H1 (cell line): ENCODE results near the gene SGK1. TPM values are rescaled to one million over a fixed set of nuclear protein-coding genes. Genes with fewer than 3 reads are reported as not detected.

Experiments used
- CTCF ChIA-PET: fragments of 300-600 bp; sonication (Branson Sonifier 250); formaldehyde crosslinking; loops from one replicate; lab custom pipeline; 2021; ENCODE audit not compliant: partially characterized antibody; lab: Charles Lee
- POLR2A ChIA-PET: fragments of 300-600 bp; sonication (Branson Sonifier 250); formaldehyde crosslinking; loops from one replicate; lab custom pipeline; 2021; ENCODE audit warnings: inconsistent platforms; ENCODE audit not compliant: partially characterized antibody; lab: Charles Lee
- DNase-seq, 2 experiments: peaks; one replicate each; pipeline versions ENCODE4 v3.0.0 to v3.0.0-alpha.2; 2010 to 2022; ENCODE audit warnings: low spot score in 2 of 2, low read depth in 1 of 2, mixed read lengths in 1 of 2
- FAIRE-seq: peaks from 2 replicates; lab custom pipeline; 2011; peaks lifted over from hg19 to GRCh38; lab: Jason Lieb, UNC
- H2AFZ ChIP-seq: 2 replicates; pipeline ENCODE4 v1.8.1; 2012; ENCODE audit warnings: low read length, inconsistent platforms
- H2AK5ac ChIP-seq: 2 replicates; pipeline ENCODE4 v1.6.1; 2013; ENCODE audit warnings: low read depth, low read length
- H2BK120ac ChIP-seq: replicated peaks from 2 replicates; pipeline ENCODE3; 2013; ENCODE audit warnings: low read depth, low read length, inconsistent platforms
- H2BK12ac ChIP-seq: 2 replicates; pipeline ENCODE4 v1.6.1; 2013; ENCODE audit warnings: low read depth, low read length
- H2BK15ac ChIP-seq: 2 replicates; pipeline ENCODE4 v1.6.1; 2013; ENCODE audit warnings: low read length
- H2BK20ac ChIP-seq: 2 replicates; pipeline ENCODE4 v1.6.1; 2013; ENCODE audit warnings: low read length
- H2BK5ac ChIP-seq: 2 replicates; pipeline ENCODE4 v1.6.1; 2013; ENCODE audit warnings: low read depth, low read length
- H3K14ac ChIP-seq: 2 replicates; pipeline ENCODE4 v1.6.1; 2013; ENCODE audit warnings: inconsistent platforms; ENCODE audit not compliant: insufficient read length
- H3K18ac ChIP-seq: 2 replicates; pipeline ENCODE4 v1.6.1; 2013; ENCODE audit warnings: low read length; ENCODE audit errors: extremely low read depth
- H3K23ac ChIP-seq: 2 replicates; pipeline ENCODE4 v1.6.1; 2013; ENCODE audit warnings: inconsistent platforms; ENCODE audit not compliant: insufficient read length
- H3K23me2 ChIP-seq: 2 replicates; pipeline ENCODE4 v1.6.1; 2013; ENCODE audit warnings: low read depth, low read length
- H3K27ac ChIP-seq: 2 replicates; pipeline ENCODE4 v1.6.1; 2011; ENCODE audit warnings: low read depth, low read length, inconsistent platforms
- H3K27me3 ChIP-seq, 4 experiments: replicated peaks in 1 of 4; 1 replicate in 1 of 4; 2 replicates in 3 of 4; pipeline versions ENCODE4 v1.6.1 to v1.8.1; 2011 to 2013; ENCODE audit warnings: low read length in 3 of 4, mild to moderate bottlenecking in 3 of 4, inconsistent platforms in 2 of 4, mixed read lengths in 2 of 4, moderate library complexity in 1 of 4; ENCODE audit not compliant: control insufficient read depth in 3 of 4, insufficient read depth in 3 of 4; ENCODE audit errors: extremely low read depth in 1 of 4
- H3K36me3 ChIP-seq, 4 experiments: 2 replicates each; pipeline versions ENCODE4 v1.6.1 to v1.8.1; 2011 to 2013; ENCODE audit warnings: mild to moderate bottlenecking in 4 of 4, low read length in 3 of 4, moderate library complexity in 2 of 4, control low read depth in 1 of 4, inconsistent platforms in 1 of 4; ENCODE audit not compliant: insufficient read depth in 4 of 4, control insufficient read depth in 2 of 4
- H3K4ac ChIP-seq: replicated peaks from 2 replicates; pipeline ENCODE3; 2013; ENCODE audit warnings: low read length, low read depth, mixed read lengths, inconsistent platforms; ENCODE audit not compliant: insufficient read length
- H3K4me1 ChIP-seq, 4 experiments: replicated peaks in 1 of 4; 1 replicate in 1 of 4; 2 replicates in 3 of 4; pipeline versions ENCODE4 v1.6.1 to v1.8.1; 2011 to 2013; ENCODE audit warnings: low read length in 3 of 4, inconsistent platforms in 2 of 4, mixed read lengths in 1 of 4; ENCODE audit not compliant: insufficient read depth in 4 of 4, control insufficient read depth in 3 of 4
- H3K4me2 ChIP-seq, 2 experiments: 2 replicates each; pipeline versions ENCODE4 v1.6.1 to v1.8.1; 2011 to 2013; ENCODE audit warnings: low read depth in 2 of 2, low read length in 2 of 2, control low read depth in 1 of 2, inconsistent platforms in 1 of 2, mild to moderate bottlenecking in 1 of 2; ENCODE audit not compliant: insufficient read depth in 1 of 2
- H3K4me3 ChIP-seq, 4 experiments: fragments of 200-600, 300-600 bp in 1 of 4; sonication (generic), shearing (Covaris generic), sonication (Bioruptor Twin) in 1 of 4; 2 replicates each; pipeline versions ENCODE4 v1.5.1 to v1.8.1; 2011 to 2016; ENCODE audit warnings: low read length in 4 of 4, low read depth in 3 of 4, control low read depth in 2 of 4, inconsistent platforms in 2 of 4, mild to moderate bottlenecking in 2 of 4, mixed read lengths in 1 of 4, moderate library complexity in 1 of 4; ENCODE audit not compliant: insufficient read depth in 2 of 4; ENCODE audit errors: extremely low read depth in 1 of 4
- H3K56ac ChIP-seq: replicated peaks from 2 replicates; pipeline ENCODE3; 2013; ENCODE audit warnings: low read depth, mild to moderate bottlenecking, mixed read lengths, low read length, inconsistent platforms; ENCODE audit not compliant: insufficient read length
- H3K79me1 ChIP-seq: 2 replicates; pipeline ENCODE4 v1.6.1; 2013; ENCODE audit warnings: low read depth, low read length, control low read depth
- H3K79me2 ChIP-seq, 2 experiments: 2 replicates each; pipeline versions ENCODE4 v1.6.1 to v1.8.1; 2012 to 2013; ENCODE audit warnings: low read length in 2 of 2, mild to moderate bottlenecking in 2 of 2, inconsistent platforms in 1 of 2; ENCODE audit not compliant: insufficient read depth in 2 of 2, control insufficient read depth in 1 of 2
- H3K9ac ChIP-seq, 4 experiments: replicated peaks in 1 of 4; 1 replicate in 1 of 4; 2 replicates in 3 of 4; pipeline versions ENCODE4 v1.6.1 to v1.8.1; 2011 to 2013; ENCODE audit warnings: low read depth in 3 of 4, low read length in 3 of 4, control low read depth in 2 of 4, mild to moderate bottlenecking in 2 of 4, moderate library complexity in 2 of 4, inconsistent platforms in 1 of 4; ENCODE audit errors: extremely low read depth in 1 of 4
- H3K9me3 ChIP-seq, 2 experiments: 2 replicates each; pipeline versions ENCODE4 v1.6.1 to v1.8.1; 2012 to 2013; ENCODE audit warnings: mild to moderate bottlenecking in 2 of 2, moderate library complexity in 2 of 2, control low read depth in 1 of 2, inconsistent platforms in 1 of 2, low read depth in 1 of 2, low read length in 1 of 2, mixed read lengths in 1 of 2; ENCODE audit not compliant: insufficient read depth in 2 of 2
- H4K20me1 ChIP-seq, 2 experiments: replicated peaks in 1 of 2; 2 replicates each; pipeline versions ENCODE3 to v1.8.1; 2011 to 2013; ENCODE audit warnings: inconsistent platforms in 2 of 2, low read length in 2 of 2, mild to moderate bottlenecking in 1 of 2; ENCODE audit not compliant: insufficient read depth in 2 of 2, control insufficient read depth in 1 of 2
- H4K5ac ChIP-seq: 2 replicates; pipeline ENCODE4 v1.6.1; 2013; ENCODE audit warnings: low read length, low read depth, mixed read lengths, inconsistent platforms; ENCODE audit not compliant: insufficient read length
- H4K8ac ChIP-seq: 2 replicates; pipeline ENCODE4 v1.8.0; 2013; ENCODE audit warnings: mild to moderate bottlenecking, moderate library complexity, low read length, inconsistent platforms; ENCODE audit not compliant: insufficient read depth; ENCODE audit errors: extremely low read depth
- H4K91ac ChIP-seq: replicated peaks from 2 replicates; pipeline ENCODE3; 2013; ENCODE audit warnings: low read length, mixed read lengths, inconsistent platforms; ENCODE audit not compliant: insufficient read length
- BCL11A ChIP-seq, 2 experiments: IDR thresholded peaks; one replicate each; pipeline ENCODE4 v1.6.1; 2011; ENCODE audit warnings: low read depth in 2 of 2, low read length in 2 of 2, mild to moderate bottlenecking in 2 of 2
- HDAC2 ChIP-seq, 2 experiments: fragments of 300-600 bp in 1 of 2; sonication (generic) in 1 of 2; IDR thresholded peaks; 2 replicates each; pipeline ENCODE4 v1.6.1; 2011 to 2012; ENCODE audit warnings: low read depth in 2 of 2, low read length in 2 of 2, mild to moderate bottlenecking in 2 of 2, moderate library complexity in 2 of 2, borderline replicate concordance in 1 of 2, inconsistent platforms in 1 of 2
- KDM1A ChIP-seq: fragments of 200-600, 300-600 bp; sonication (generic); IDR thresholded peaks from 2 replicates; pipeline ENCODE4 v1.7.1; 2016; ENCODE audit warnings: mild to moderate bottlenecking, low read length, borderline replicate concordance
- KDM4A ChIP-seq: IDR thresholded peaks from one replicate; pipeline ENCODE4 v1.7.1; 2012; ENCODE audit warnings: low read depth, mild to moderate bottlenecking, moderate library complexity, low read length, inconsistent platforms; ENCODE audit not compliant: severe bottlenecking
- MAFK ChIP-seq: IDR thresholded peaks from 2 replicates; pipeline ENCODE4 v1.6.1; 2012; ENCODE audit warnings: low read depth, mild to moderate bottlenecking, improper control_type of control experiment, low read length
- POLR2A ChIP-seq, 2 experiments: IDR thresholded peaks; 1 replicate in 1 of 2; 2 replicates in 1 of 2; pipeline ENCODE4 v1.6.1; 2011; ENCODE audit warnings: low read depth in 2 of 2, low read length in 2 of 2, mild to moderate bottlenecking in 2 of 2; ENCODE audit errors: control extremely low read depth in 1 of 2
- SIRT6 ChIP-seq: IDR thresholded peaks from one replicate; pipeline ENCODE4 v1.7.1; 2012; ENCODE audit warnings: low read length, inconsistent platforms
- SRF ChIP-seq: IDR thresholded peaks from 2 replicates; pipeline ENCODE4 v1.6.1; 2011; ENCODE audit warnings: mild to moderate bottlenecking, low read depth, low read length, moderate library complexity
- TEAD4 ChIP-seq: IDR thresholded peaks from 2 replicates; pipeline ENCODE4 v1.6.1; 2012; ENCODE audit warnings: low read depth, low read length, inconsistent platforms, mixed read lengths
- WGBS, 2 experiments: shearing (Covaris generic) in 1 of 2; methylation state at CpG; one replicate each; pipeline versions ENCODE4 v1.1.6 to v1.1.7; 2013 to 2015; ENCODE audit warnings: low lambda C conversion rate in 2 of 2, mixed read lengths in 2 of 2, inconsistent platforms in 1 of 2, low coverage in 1 of 2, missing lambda C conversion rate in 1 of 2; ENCODE audit not compliant: insufficient replicate concordance in 2 of 2, insufficient coverage in 1 of 2, insufficient read length in 1 of 2; ENCODE audit errors: extremely low coverage in 1 of 2, missing lambda C conversion rate in 1 of 2; 5-methylcytosine and 5-hydroxymethylcytosine counted together
- polyA plus RNA-seq, 7 experiments: library from polyadenylated mRNA; depleted of rRNA in 3 of 7; stranded (reverse) in 5 of 7; unstranded in 2 of 7; fragments of >200 nt in 5 of 7; fragments of 200-250 nt in 2 of 7; gene quantifications; 1 replicate in 5 of 7; 2 replicates in 1 of 7; 4 replicates in 1 of 7; pipeline versions ENCODE4 v1.2.1 to v1.2.3, GENCODE V29; 2011 to 2013; ENCODE audit warnings: missing spikeins in 2 of 7, mixed read lengths in 2 of 7
- total RNA-seq: library from RNA; stranded (reverse); fragmentation: NEBNext Ultra II Directional; extraction: Animal tissue kit (Norgen Biotek cat#: 25700); gene quantifications from 2 replicates; pipeline ENCODE4 v1.2.1, GENCODE V29; 2021

SGK1 gene
- total and polyA plus RNA-seq, 2 of the 8 experiments (the other 6 are each of a cell fraction or from before 2014, with no cell fraction given): 14.5 to 18.4 TPM

- Histone ChIP-seq H3K9me3 (no peaks in the 10 kb centered on the region), H2AFZ (no peak overlapping the region), H4K8ac (no peak overlapping the region), H3K36me3 (no peaks in the 10 kb centered on the region), H3K9ac (no peak overlapping the region), H2BK5ac (no peak overlapping the region), H4K5ac (no peak overlapping the region), H2AK5ac (no peak overlapping the region), H3K27me3 (no peaks in the 10 kb centered on the region), H3K18ac (no peak overlapping the region), H3K4ac (no peak overlapping the region), H3K79me2 (no peaks in the 10 kb centered on the region), H3K23ac (no peak overlapping the region), H3K4me3 (no peak overlapping the region), H4K91ac (no peak overlapping the region), H2BK120ac (no peak overlapping the region), H3K4me2 (no peak overlapping the region), H3K4me1 (peaks cover 0 to 2% (median under 1%) of the 10 kb centered on the region in 4 experiments; a peak in 1 of 7 replicates), H3K23me2 (no peaks in the 10 kb centered on the region), H2BK12ac (no peak overlapping the region), H4K20me1 (no peaks in the 10 kb centered on the region), H3K27ac (no peak overlapping the region), H2BK20ac (no peak overlapping the region), H2BK15ac (no peak overlapping the region), H3K14ac (no peak overlapping the region), H3K56ac (no peak overlapping the region), H3K79me1 (no peaks in the 10 kb centered on the region)
- TF ChIP-seq SIRT6 (no peak), KDM1A (no peak), HDAC2 (IDR thresholded peaks at IDR 0.05; ENCODE audit: borderline replicate concordance in 1 of 2, low read depth in 2 of 2, low read length in 2 of 2) (no peak), POLR2A (IDR thresholded peaks at IDR 0.05; ENCODE audit: control extremely low read depth in 1 of 2, low read depth in 2 of 2, low read length in 2 of 2) (no peak), BCL11A (IDR thresholded peaks at IDR 0.05; ENCODE audit: low read depth in 2 of 2, low read length in 2 of 2) (no peak), SRF (no peak), KDM4A (no peak), MAFK (no peak), TEAD4 (no peak)
- no peak for FAIRE-seq
- CTCF ChIA-PET: interaction anchor here (0.6 to 1.2 kb wide), 3 partner anchors 10 to 113 kb away, joined by 3 to 4 read pairs (median 3); no protein-coding TSS in a partner anchor
- WGBS, 2 experiments: 91% methylated on average over 4 of the region's 4 CpGs; no CpG with 5 or more reads in 1 of the 2 experiments
- DNase-seq: no peak
- POLR2A ChIA-PET: no interaction called here
These were observed 26.8 kb downstream of the SGK1 start for GRCh38 chr6:134291156-134291555.
